ENCODE measurements around the gene GP1BB.

Gene GP1BB

DNA sequence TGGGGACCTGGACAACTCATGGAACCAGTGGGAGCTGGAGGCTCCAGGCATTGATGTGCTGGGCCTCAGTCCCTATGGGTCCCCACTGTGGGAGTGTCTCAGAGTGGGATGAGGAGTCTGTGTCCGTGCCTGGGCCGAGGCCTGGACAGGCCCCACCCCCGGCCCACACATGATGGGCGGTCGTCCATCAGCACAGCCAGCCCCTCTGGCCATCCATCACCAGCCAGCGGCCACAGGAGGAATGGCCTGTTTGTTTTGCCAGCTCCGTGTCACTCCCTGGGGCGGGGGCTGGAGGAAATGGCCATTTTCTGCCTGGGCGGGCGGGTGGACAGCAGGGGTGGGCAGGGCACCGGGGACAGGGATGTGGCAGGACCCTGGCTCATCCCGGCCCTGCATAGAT, 24.2 kb downstream of the GP1BB start:
- H3K36me3 Mint-ChIP-seq (ENCODE audit: low read depth): no peaks in the 10 kb centered on the region
- no peak overlapping the region for H3K27ac Mint-ChIP-seq
- H3K27me3 Mint-ChIP-seq: no peaks in the 10 kb centered on the region
- H3K4me1 Mint-ChIP-seq (ENCODE audit: low read depth): no peaks in the 10 kb centered on the region
- no peak overlapping the region for H3K4me3 Mint-ChIP-seq
- no peaks in the 10 kb centered on the region for H3K9me3 Mint-ChIP-seq

DNA sequence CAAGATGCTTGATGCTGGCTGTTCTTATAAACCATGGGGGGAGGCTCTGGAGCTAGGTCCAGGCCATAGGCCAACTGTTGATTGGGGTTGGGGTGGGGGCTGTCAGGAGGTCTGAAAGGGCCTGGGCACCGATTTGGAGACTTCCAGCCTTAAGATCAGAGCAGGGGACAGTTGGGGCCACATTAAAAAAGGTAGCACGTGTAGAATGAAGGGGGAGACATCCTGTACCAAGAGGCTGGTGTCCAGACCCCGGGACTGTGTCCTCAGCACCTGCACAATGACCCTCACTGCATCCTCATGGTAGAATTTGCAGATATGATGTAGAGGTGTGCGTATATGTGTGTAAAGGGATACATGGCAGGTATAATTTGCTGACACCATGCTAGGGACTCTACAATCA, 24.8 kb downstream of the GP1BB start:
- no peaks in the 10 kb centered on the region for H3K4me1 Mint-ChIP-seq (ENCODE audit: low read depth)
- no peaks in the 10 kb centered on the region for H3K9me3 Mint-ChIP-seq
- no peak overlapping the region for H3K27ac Mint-ChIP-seq
- no peaks in the 10 kb centered on the region for H3K27me3 Mint-ChIP-seq
- no peak overlapping the region for H3K4me3 Mint-ChIP-seq
- no peaks in the 10 kb centered on the region for H3K36me3 Mint-ChIP-seq (ENCODE audit: low read depth)

DNA sequence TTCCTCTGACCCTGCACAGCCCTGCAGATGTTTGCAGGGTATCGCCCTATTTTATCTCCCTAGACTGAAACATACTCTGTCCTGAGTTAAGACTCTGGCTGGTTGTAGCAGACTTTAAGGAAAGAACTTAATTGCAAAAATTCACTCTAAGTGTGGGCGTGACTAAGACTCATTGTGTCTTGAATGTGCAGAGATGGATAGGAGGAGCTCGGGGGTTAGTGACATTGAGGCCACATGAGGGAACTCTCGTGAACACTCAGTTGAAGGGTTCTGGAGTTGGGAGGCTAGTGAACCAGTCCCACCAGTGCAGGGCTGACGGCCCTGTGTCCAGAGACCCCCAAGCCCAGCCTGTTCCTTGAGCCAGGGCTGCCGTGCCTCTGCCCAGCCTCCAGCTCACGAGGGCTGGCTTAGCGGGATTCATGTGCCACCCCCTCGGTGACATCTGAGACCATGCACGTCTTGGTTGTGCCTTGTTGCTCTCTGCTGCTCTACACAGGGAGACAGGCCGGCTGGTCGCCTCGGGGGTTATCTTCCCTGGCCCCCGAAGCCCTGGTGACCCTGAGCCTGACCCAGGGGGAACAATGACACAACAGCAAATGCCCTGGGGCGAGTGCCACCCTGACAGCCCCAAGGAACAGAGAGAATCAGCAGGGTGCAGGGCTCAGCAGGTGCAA, 25.8 kb downstream of the GP1BB start:
- H3K27ac Mint-ChIP-seq: no peak overlapping the region
- H3K4me1 Mint-ChIP-seq (ENCODE audit: low read depth): no peaks in the 10 kb centered on the region
- H3K4me3 Mint-ChIP-seq: no peak overlapping the region
- no peaks in the 10 kb centered on the region for H3K9me3 Mint-ChIP-seq
- no peaks in the 10 kb centered on the region for H3K36me3 Mint-ChIP-seq (ENCODE audit: low read depth)
- H3K27me3 Mint-ChIP-seq: peaks cover 6% of the 10 kb centered on the region

DNA sequence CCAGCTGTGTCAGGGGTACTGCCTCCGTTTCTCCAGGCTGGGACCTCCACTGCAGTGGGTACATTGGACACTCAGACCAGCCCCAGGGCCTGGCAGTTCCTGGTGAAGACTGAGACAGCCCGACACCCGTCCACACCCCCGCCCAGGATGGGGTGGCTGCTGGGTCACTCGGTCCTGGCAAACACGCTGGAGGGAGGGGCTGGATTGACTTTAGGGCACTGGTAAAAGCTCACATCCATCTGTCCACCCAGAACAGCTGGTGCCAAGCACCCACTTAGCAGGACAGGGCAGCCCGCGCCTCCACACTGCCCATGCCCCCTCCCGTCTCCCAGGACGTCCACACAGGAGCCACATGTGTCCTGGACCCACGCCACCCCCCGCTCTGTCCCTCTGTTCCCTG, 26.5 kb downstream of the GP1BB start:
- Mint-ChIP-seq H3K9me3 (no peaks in the 10 kb centered on the region), H3K27me3 (peaks cover 14% of the 10 kb centered on the region), H3K36me3 (ENCODE audit: low read depth) (no peaks in the 10 kb centered on the region), H3K27ac (no peak overlapping the region), H3K4me1 (ENCODE audit: low read depth) (no peaks in the 10 kb centered on the region), H3K4me3 (no peak overlapping the region)

DNA sequence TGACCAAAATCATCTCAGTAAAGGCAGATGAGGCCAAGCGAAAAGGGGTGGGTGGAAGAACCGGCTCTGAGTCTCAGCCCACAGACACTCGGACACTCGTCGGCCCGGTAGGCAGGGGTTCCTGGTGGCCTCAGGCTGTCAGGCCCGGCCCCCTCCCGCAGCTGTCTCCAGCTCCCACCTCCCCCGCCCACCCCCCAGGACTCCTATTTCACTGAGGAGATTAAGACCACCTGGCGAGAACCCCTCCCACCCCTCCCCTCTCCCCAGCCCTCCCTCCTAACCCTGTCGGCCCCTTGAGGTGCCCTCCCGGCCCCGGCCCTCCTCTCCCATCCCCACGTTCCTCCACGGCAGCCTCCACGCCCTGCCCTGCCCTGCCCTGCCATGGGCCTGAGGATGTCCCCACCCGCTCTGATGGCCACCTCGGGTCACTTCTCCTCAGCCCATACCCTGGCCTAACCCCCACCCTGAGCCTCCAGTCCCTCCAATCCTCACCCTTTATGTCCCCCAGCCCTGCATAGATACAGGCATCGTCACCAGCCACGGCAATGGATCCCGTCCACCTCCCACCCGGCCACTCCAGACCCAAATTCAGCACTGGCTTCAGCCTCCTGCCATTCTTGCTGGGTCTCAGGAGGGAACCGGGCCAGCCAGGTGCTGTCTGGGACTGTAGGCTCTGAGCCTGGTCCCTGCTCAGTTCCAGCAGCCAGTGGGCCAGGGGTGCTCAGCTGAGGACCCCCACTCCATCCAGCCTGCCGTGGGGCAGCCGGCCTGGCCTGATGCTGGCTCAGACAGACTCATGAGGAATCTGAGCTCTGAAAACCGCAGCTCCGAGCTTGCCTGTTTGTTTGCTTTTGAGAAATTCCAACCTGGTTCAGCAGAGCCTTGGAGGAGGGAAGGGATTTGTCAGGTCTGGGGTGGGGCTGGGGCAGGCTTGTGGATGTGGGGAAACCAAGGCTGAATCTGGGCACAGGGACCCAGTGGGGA, 27.5 kb downstream of the GP1BB start:
- H3K27ac Mint-ChIP-seq: no peak overlapping the region
- H3K4me3 Mint-ChIP-seq: no peak overlapping the region
- no peaks in the 10 kb centered on the region for H3K9me3 Mint-ChIP-seq
- peaks cover 18% of the 10 kb centered on the region for H3K27me3 Mint-ChIP-seq
- peaks cover 2% of the 10 kb centered on the region for H3K4me1 Mint-ChIP-seq (ENCODE audit: low read depth)
- no peaks in the 10 kb centered on the region for H3K36me3 Mint-ChIP-seq (ENCODE audit: low read depth)

DNA sequence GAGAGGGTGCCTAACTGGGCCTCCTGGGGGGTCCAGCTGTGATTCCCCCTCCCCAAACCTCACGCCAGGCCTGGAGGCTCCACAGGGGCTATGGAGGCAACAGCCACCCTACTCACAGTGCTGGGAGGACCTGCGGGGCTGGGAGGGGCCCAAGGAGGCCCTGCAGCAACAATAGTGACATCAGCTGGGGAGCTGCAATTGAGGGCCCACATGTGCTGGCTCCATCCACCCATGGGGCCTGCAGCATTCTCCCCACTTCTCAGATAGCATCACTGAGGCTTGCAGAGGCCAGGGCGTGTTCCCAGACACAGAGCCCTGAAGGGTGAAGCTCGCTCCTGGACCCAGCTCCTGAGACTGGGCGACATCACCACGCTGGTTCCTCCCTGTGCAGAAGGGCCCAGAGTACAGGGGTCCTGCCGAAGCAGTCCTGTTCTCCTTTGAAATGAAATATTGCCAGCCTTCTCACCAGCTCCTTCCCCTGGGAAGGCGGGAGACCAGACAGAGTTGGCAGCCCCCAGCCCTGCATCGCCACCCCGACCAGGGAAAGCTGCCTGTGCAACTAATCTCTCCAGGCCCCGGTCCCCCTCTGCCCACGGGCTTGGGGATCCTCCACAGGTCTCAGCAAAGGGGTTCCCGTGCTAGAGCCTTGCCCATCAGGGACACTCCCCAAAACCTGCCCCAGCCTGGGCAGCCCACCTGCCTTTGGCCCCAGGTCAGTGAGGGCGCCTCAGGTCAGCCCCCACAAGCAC, 28.3 kb downstream of the GP1BB start:
- H3K27me3 Mint-ChIP-seq: peaks cover 23% of the 10 kb centered on the region
- H3K27ac Mint-ChIP-seq: no peak overlapping the region
- H3K36me3 Mint-ChIP-seq (ENCODE audit: low read depth): no peaks in the 10 kb centered on the region
- H3K9me3 Mint-ChIP-seq: no peaks in the 10 kb centered on the region
- peaks cover 7% of the 10 kb centered on the region for H3K4me1 Mint-ChIP-seq (ENCODE audit: low read depth)
- H3K4me3 Mint-ChIP-seq: no peak overlapping the region

DNA sequence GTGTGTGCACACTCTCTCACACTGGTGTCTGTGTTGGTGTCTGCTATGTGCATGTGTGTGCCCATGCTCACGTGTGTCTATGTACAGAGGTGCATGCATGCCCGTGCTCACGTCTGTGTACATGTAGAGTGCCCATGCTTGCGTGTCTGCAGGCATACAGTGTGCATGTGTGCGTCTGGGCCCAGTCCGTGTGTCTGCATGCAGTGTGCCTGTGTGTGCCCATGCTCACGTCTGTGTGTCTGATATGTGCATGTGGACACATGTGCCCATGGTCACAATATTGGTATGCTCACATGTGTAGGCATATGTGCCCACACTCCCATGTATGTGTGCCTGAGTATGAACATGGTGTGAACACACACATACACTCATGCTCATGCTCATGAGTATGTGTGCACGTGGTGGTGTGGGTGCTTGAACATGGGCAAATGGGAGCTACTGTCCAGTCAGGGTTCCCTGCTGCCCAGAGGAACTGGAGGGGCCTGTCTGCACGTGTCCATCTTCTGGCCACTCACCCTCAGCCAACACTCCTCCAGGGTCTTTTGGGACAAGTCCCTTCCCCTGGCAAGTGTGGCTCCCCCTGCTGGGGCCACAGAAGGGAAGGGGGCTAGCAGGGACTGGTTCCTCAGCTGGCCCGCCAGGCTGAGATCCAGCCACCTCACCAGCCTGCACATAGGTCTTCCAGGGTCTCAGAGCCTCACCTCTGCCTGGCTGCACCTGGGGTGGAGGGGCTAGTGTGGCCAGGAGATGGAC, 29.9 kb downstream of the GP1BB start:
- Mint-ChIP-seq H3K9me3 (no peaks in the 10 kb centered on the region), H3K4me1 (ENCODE audit: low read depth) (peaks cover 15% of the 10 kb centered on the region), H3K27me3 (peaks cover 35% of the 10 kb centered on the region), H3K4me3 (no peak overlapping the region), H3K27ac (no peak overlapping the region), H3K36me3 (ENCODE audit: low read depth) (no peaks in the 10 kb centered on the region)

DNA sequence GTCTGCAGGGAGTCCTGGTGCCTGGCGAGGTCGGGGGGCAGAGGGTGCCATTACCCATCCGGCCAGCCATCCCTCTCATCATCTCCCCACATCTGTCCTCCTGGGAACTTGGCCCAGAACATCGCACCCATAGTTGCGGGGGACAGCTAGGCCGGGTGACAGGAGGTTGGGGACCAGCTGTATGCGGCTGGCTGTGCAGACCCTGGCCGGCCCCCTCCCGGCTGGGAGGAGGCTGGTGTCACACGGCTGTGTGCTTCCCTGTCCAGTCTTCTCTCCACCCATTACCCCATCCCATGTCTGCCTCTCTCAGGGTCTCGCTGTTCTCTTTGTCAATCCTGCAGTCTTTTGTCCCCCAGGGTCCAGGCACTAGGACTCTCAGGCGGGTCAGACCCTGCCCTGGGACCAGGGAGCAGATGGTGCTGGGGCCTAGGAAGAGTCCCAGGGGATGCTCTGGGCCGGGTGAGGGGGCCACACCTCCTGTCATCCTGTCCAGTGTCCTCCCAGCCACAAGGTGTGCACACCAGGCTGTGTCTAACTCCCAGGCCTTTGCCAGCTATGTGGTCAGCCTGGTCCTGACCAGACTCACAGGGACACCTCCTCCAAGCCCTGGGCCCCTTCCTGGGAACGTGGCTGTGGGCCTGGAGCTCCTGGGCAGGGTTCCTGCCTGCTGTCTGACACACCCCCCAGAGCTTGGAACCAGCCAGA, 30.8 kb downstream of the GP1BB start:
- H3K27ac Mint-ChIP-seq: no peak overlapping the region
- H3K4me1 Mint-ChIP-seq (ENCODE audit: low read depth): peaks cover 15% of the 10 kb centered on the region
- no peaks in the 10 kb centered on the region for H3K36me3 Mint-ChIP-seq (ENCODE audit: low read depth)
- no peak overlapping the region for H3K4me3 Mint-ChIP-seq
- no peaks in the 10 kb centered on the region for H3K9me3 Mint-ChIP-seq
- H3K27me3 Mint-ChIP-seq: peaks cover 35% of the 10 kb centered on the region

DNA sequence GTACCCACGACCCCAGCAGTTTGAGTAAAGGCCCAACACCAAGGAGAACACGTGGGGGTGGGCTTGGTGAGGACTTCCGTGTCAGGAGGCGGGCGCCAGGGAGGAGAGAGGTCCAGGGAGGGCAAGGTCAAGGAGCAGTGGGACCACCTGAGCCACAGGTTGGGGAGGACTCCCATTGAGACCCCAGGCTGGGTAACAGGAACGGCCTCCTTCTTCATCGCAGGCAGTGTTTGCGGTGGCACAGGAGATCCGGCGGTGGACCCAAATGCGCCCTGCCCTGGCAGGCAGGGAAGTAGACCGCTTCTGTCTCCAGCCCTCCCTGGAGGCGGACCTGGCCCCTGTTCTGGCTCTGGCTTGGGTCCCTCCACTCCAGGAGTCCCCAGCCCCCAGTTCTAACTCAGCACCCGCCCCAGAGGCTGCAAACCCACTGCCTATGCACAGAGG, 31.4 kb downstream of the GP1BB start:
- no peaks in the 10 kb centered on the region for H3K9me3 Mint-ChIP-seq
- no peak overlapping the region for H3K4me3 Mint-ChIP-seq
- H3K4me1 Mint-ChIP-seq (ENCODE audit: low read depth): peaks cover 19% of the 10 kb centered on the region
- H3K27me3 Mint-ChIP-seq: peaks cover 39% of the 10 kb centered on the region
- H3K27ac Mint-ChIP-seq: no peak overlapping the region
- no peaks in the 10 kb centered on the region for H3K36me3 Mint-ChIP-seq (ENCODE audit: low read depth)

DNA sequence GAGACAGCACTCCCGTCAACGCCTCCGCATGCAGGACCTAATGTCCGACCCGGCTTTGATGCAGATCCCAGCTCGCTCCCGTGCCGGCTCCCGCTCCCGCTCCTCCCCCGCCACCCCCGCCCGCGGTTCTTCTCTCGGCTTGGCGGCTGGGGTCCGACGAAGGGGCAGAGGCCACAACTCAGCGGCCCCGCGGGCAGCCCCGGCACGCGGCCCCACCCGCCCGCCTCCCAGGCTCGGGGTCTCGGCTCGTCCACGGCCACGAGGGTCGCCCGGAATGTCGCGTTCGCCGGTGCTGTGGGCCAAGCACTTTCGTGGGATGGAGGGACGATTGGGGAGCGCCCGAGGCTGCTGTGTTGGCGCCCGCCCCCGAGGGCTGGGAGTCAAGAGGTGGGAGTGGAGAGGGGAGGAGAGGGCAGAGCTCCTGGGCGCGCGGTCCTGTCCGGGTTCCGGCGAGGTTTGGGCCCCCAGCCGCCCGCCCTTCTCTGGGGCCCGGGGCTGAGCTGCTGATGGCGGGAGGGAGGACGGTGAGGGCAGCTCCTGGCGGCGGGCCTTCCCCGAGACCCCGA, 31.9 kb downstream of the GP1BB start:
- no peaks in the 10 kb centered on the region for H3K9me3 Mint-ChIP-seq
- H3K4me3 Mint-ChIP-seq: no peak overlapping the region
- peaks cover 3% of the 10 kb centered on the region for H3K36me3 Mint-ChIP-seq (ENCODE audit: low read depth)
- no peak overlapping the region for H3K27ac Mint-ChIP-seq
- H3K4me1 Mint-ChIP-seq (ENCODE audit: low read depth): peaks cover 24% of the 10 kb centered on the region
- peaks cover 45% of the 10 kb centered on the region for H3K27me3 Mint-ChIP-seq

DNA sequence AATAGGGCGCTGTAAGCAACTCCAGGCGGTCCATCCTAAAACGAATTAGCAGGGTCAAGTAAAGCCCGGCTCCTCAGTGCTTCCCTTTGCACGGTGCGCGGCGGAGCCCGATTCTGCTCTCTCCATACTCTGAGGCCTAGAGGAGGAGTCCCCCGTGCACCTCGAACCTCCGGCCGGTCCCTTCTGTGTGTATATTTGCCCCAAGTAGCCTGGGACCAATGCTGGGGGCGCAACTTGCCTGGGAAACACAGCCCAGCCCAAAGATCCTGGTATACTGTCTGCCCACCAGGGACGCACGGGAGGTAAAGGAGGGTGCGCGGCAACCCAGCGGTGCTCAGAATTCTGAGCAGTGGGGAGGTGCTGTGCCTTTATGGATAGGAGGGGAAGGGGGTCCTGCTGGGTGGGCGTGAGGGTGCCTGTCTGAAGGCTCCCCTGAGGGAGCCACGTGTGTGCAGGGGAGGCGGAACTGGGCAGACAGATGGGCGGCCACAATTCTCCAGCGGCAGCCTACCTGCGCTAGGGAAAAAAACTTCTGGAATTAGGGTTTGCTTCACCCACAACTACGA, 32.5 kb downstream of the GP1BB start:
- Mint-ChIP-seq H3K27ac (no peak overlapping the region), H3K9me3 (no peaks in the 10 kb centered on the region)

DNA sequence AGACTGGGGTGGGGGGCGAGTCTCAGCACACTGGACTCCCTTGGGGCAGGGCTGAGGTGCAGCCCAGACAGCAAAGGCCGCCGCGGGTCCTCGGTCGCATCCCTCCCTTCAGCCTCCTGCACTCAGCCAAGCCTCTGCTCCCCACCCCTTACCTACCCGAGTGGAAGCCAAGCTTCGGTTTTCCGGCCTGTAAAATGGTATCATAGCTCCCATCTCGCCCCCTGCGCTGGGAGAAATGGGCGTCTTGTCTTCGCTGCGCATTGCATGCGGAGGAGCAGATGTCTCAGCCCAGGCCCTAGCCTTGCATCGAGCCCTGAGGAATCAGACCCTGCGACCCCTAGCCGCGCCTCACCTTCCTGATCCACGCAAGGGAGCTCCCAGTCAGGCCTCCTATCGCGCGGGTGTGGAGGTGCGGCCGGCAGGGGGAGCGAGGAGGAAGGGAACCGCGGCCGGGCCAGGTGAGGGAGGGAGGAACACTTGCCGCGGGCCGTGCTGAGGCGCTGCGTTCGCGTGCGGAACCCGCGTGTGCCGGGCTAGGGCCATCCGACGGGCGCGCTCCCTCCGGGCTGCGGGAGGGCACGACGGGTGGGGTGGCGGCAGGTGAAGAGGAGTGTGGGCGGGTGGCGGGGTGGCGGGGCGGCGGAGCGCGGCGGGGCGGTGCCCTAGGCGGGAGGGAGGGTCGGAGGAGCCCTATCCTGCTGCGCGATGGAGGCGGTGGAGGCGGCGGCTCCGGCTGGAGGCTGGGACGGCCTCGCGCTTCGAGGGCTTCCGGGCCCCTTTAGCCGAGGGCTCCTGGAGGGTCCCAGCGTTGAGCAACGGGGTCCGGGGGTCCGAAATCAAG, 33.2 kb downstream of the GP1BB start:
- Mint-ChIP-seq H3K4me1 (ENCODE audit: low read depth) (peaks cover 27% of the 10 kb centered on the region), H3K27ac (no peak overlapping the region), H3K9me3 (no peaks in the 10 kb centered on the region), H3K4me3 (no peak overlapping the region), H3K27me3 (peaks cover 48% of the 10 kb centered on the region), H3K36me3 (ENCODE audit: low read depth) (peaks cover 3% of the 10 kb centered on the region)

More for the DNA sequence above, 32.5 kb downstream of the GP1BB start:
- Mint-ChIP-seq H3K4me3 (peak overlapping the region; percentile 2), H3K4me1 (ENCODE audit: low read depth) (peaks cover 26% of the 10 kb centered on the region), H3K36me3 (ENCODE audit: low read depth) (peaks cover 3% of the 10 kb centered on the region), H3K27me3 (peaks cover 47% of the 10 kb centered on the region)
